Umbilical cord (tissue), 2 donors: ENCODE results near the gene HERC3. TPM values are rescaled to one million over a fixed set of nuclear protein-coding genes. Genes with fewer than 3 reads are reported as not detected.
A peak's percentile ranks its signal among the peaks of the same experiment; 100 is the strongest.
"Not testable (repeated sequence)": the region's sequence is repeated elsewhere in the genome, so short reads cannot be mapped to it uniquely, and the experiment has no call there.

Experiments
- DNase-seq: peaks from one replicate; pipeline ENCODE4 v3.0.0-alpha.2; 2015; ENCODE audit warnings: low spot score
- total RNA-seq: library from RNA; depleted of rRNA; stranded (reverse); fragments of >200 nt; gene quantifications from one replicate; pipeline ENCODE4 v1.2.3, GENCODE V29; 2014; ENCODE audit warnings: low replicate concordance; ENCODE audit not compliant: insufficient read depth

The HERC3 gene
- total RNA-seq, 1 donor from 2014 or later, result 24.3 TPM

GRCh38 chr4:88606832-88607231 is 14.6 kb downstream of the HERC3 start:
- DNase-seq, result no peak

GRCh38 chr4:88609387-88609786 is 17.1 kb downstream of the HERC3 start:
- DNase-seq, result no peak

GRCh38 chr4:88609794-88610193 is 17.5 kb downstream of the HERC3 start:
- not testable (repeated sequence) for DNase-seq

- DNase-seq, result peak; percentile 64
These were observed 18.5 kb downstream of the HERC3 start for GRCh38 chr4:88610771-88611170.

- peak; percentile 45 for DNase-seq
These were observed 21.2 kb downstream of the HERC3 start for GRCh38 chr4:88613417-88613875.

GRCh38 chr4:88614058-88614457 is 21.8 kb downstream of the HERC3 start:
- DNase-seq, result no peak

- no peak for DNase-seq
These were observed 24.2 kb downstream of the HERC3 start for GRCh38 chr4:88616275-88617150.

- DNase-seq, result no peak
These were observed 26.7 kb downstream of the HERC3 start for GRCh38 chr4:88618782-88619485.

- DNase-seq, result no peak
These were observed 27.7 kb downstream of the HERC3 start for GRCh38 chr4:88619971-88620370.

- DNase-seq, result no peak
These were observed 29.6 kb downstream of the HERC3 start for GRCh38 chr4:88621763-88622327.

GRCh38 chr4:88623097-88623496 is 30.8 kb downstream of the HERC3 start:
- DNase-seq, result peak; percentile 30

- DNase-seq, result no peak
These were observed 36.5 kb downstream of the HERC3 start for GRCh38 chr4:88628746-88629145.

GRCh38 chr4:88629826-88630225 is 37.5 kb downstream of the HERC3 start:
- no peak for DNase-seq

GRCh38 chr4:88630756-88631155 is 38.5 kb downstream of the HERC3 start:
- DNase-seq, result no peak

- DNase-seq, result no peak
These were observed 51.7 kb downstream of the HERC3 start for GRCh38 chr4:88643932-88644331.

- DNase-seq, result no peak
These were observed 53.7 kb downstream of the HERC3 start for GRCh38 chr4:88645994-88646393.

GRCh38 chr4:88646528-88647280 is 54.4 kb downstream of the HERC3 start:
- DNase-seq, result no peak

- no peak for DNase-seq
These were observed 57.4 kb downstream of the HERC3 start for GRCh38 chr4:88649716-88650115.

GRCh38 chr4:88653371-88653946 is 61.2 kb downstream of the HERC3 start:
- no peak for DNase-seq

- no peak for DNase-seq
These were observed 62.9 kb downstream of the HERC3 start for GRCh38 chr4:88655226-88655625.
